GM20431 (cell line): ENCODE measurements around the gene MDH1B.

ENCODE experiments used
- in situ Hi-C: fragments of 300-500 bp; cut with MseI, MboI; formaldehyde crosslinking; loops from one replicate; pipeline ENCODE4 v1.15.0; 2020; ENCODE audit warnings: low sequenced_read_pairs; ENCODE audit not compliant: unreplicated experiment

The MDH1B gene

GRCh38 chr2:206780671-206781070, 15.5 kb upstream of the MDH1B start:
- in situ Hi-C loops: loop anchor here (25.0 kb wide), 1 partner anchor 93 kb away; no protein-coding TSS in a partner anchor

GRCh38 chr2:206776432-206776831, 11.3 kb upstream of the MDH1B start:
- in situ Hi-C loops: loop anchor here (25.0 kb wide), 1 partner anchor 89 kb away; no protein-coding TSS in a partner anchor

GRCh38 chr2:206774871-206775270, 9.7 kb upstream of the MDH1B start:
- in situ Hi-C loops: loop anchor here (25.0 kb wide), 1 partner anchor 88 kb away; no protein-coding TSS in a partner anchor

GRCh38 chr2:206766057-206766930, 1.2 kb upstream of the MDH1B start:
- in situ Hi-C loops: no loop called here

GRCh38 chr2:206764673-206765241, 371 bp downstream of the MDH1B start:
- in situ Hi-C loops: no loop called here

GRCh38 chr2:206756816-206757215, 8.3 kb downstream of the MDH1B start:
- in situ Hi-C loops: no loop called here

- in situ Hi-C loops: no loop called here
Measured at GRCh38 chr2:206740800-206741199, 24.3 kb downstream of the MDH1B start.

GRCh38 chr2:206739271-206739670, 25.9 kb downstream of the MDH1B start:
- in situ Hi-C loops: no loop called here

- in situ Hi-C loops: no loop called here
Measured at GRCh38 chr2:206736935-206737334, 28.2 kb downstream of the MDH1B start.

GRCh38 chr2:206733341-206733740, 31.8 kb downstream of the MDH1B start:
- in situ Hi-C loops: no loop called here

GRCh38 chr2:206728277-206729199, 36.6 kb downstream of the MDH1B start:
- in situ Hi-C loops: no loop called here

- in situ Hi-C loops: no loop called here
Measured at GRCh38 chr2:206727287-206727686, 37.8 kb downstream of the MDH1B start.

- in situ Hi-C loops: loop anchor here (25.0 kb wide), 1 partner anchor 739 kb away; no protein-coding TSS in a partner anchor
Measured at GRCh38 chr2:206723288-206723687, 41.8 kb downstream of the MDH1B start.

- in situ Hi-C loops: loop anchor here (25.0 kb wide), 1 partner anchor 741 kb away; no protein-coding TSS in a partner anchor
Measured at GRCh38 chr2:206721256-206721920, 43.7 kb downstream of the MDH1B start.

GRCh38 chr2:206718296-206718695, 46.8 kb downstream of the MDH1B start, which contains the start of gene DYTN:
Gene DYTN (minus strand): TSS chr2:206718396. CDS start chr2:206718279, 117 bp downstream.
- in situ Hi-C loops: loop anchor here (25.0 kb wide), 1 partner anchor 744 kb away; no protein-coding TSS in a partner anchor

- in situ Hi-C loops: loop anchor here (25.0 kb wide), 1 partner anchor 746 kb away; no protein-coding TSS in a partner anchor
Measured at GRCh38 chr2:206716623-206717022, 48.5 kb downstream of the MDH1B start.

- in situ Hi-C loops: loop anchor here (25.0 kb wide), 1 partner anchor 747 kb away; no protein-coding TSS in a partner anchor
Measured at GRCh38 chr2:206715183-206715582, 49.9 kb downstream of the MDH1B start.

GRCh38 chr2:206713746-206714145, 51.4 kb downstream of the MDH1B start:
- in situ Hi-C loops: loop anchor here (25.0 kb wide), 1 partner anchor 749 kb away; no protein-coding TSS in a partner anchor

- in situ Hi-C loops: loop anchor here (25.0 kb wide), 1 partner anchor 754 kb away; no protein-coding TSS in a partner anchor
Measured at GRCh38 chr2:206708286-206708685, 56.8 kb downstream of the MDH1B start.
